ENCODE measurements around the gene PRDM2. TPM values are rescaled to one million over a fixed set of nuclear protein-coding genes. Genes with fewer than 3 reads are reported as not detected.

The PRDM2 gene
- total RNA-seq, 1 experiment from 2014 or later: 3.8 TPM

DNA sequence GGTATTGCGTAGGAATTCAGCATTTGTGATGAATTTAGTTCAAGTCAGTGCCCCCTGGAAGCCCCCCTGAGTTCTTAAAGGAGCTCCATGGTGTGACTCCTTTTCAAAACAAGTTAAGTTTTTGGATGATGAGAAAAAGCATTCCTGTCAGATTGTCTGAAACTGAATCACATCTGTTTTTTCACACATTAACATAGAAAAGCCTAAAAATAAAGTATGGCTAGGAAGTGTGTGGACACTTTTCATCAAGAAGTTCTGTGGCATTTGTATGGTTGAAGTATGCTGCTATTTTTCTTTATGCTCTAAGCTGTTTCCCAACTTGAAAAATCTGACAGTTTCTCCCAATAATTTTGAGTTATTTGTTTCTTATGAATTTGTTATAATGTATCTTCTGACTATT is 33.7 kb downstream of the PRDM2 start:
- no peak for DNase-seq (ENCODE audit: low read depth)

DNA sequence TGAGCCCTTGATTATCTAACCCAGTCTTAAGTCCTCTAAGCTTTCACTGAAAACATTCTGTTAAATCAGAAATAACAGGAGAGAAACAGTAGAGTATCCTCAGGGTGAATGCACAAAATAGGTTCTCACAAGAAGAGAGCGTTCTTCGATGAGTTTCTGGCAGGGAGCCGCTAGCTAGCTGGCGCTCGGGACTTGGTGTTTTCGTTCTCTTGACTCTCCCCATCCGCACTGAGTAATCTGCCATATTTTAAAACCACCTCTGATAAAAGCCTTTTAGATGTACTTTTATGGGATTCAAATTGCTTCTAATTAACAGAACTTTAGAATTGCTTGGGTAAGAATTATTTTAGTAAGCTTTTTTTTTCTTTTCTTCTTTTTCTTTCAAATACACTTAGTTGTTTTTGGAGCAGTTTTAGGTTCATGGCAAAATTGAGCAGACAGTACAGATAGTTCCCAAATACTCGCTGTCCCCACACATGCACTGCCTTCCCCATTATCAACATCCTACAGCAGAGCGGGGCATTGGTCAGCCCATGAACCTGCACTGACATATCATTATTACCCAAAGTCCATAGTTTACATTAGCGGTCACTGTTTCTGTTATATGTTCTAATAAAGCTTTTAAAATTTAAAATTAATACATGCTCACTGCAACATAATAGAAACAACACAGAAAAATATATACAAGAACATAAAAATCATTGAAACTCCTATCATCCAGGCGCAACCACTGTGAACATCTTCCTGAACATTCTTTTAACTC is 35.4 kb downstream of the PRDM2 start:
- no peak for DNase-seq (ENCODE audit: low read depth)

GRCh38 chr1:13737398-13737797 is 37.4 kb downstream of the PRDM2 start:
- no peak for DNase-seq (ENCODE audit: low read depth)

DNA sequence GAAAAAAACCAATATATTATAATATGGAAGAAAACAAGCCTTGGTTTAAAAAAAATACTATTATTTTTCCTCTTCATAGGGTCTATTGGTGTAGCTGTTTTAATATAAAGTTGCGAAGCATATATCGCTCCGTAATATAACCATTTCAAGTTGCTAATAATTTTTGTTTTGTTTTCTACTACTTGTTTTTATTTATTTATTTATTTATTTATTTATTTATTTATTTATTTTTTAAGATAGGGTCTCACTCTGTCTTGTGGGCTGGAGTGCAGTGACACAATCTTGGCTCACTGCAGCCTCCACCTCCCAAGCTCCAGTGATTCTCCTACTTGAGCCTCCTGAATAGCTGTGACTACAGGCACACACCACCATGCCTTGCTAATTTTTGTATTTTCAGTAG is 46.4 kb downstream of the PRDM2 start:
- no peak for DNase-seq (ENCODE audit: low read depth)

- DNase-seq (ENCODE audit: low read depth): peak; percentile 93
Measured at GRCh38 chr1:13748610-13749505, 48.9 kb downstream of the PRDM2 start.

DNA sequence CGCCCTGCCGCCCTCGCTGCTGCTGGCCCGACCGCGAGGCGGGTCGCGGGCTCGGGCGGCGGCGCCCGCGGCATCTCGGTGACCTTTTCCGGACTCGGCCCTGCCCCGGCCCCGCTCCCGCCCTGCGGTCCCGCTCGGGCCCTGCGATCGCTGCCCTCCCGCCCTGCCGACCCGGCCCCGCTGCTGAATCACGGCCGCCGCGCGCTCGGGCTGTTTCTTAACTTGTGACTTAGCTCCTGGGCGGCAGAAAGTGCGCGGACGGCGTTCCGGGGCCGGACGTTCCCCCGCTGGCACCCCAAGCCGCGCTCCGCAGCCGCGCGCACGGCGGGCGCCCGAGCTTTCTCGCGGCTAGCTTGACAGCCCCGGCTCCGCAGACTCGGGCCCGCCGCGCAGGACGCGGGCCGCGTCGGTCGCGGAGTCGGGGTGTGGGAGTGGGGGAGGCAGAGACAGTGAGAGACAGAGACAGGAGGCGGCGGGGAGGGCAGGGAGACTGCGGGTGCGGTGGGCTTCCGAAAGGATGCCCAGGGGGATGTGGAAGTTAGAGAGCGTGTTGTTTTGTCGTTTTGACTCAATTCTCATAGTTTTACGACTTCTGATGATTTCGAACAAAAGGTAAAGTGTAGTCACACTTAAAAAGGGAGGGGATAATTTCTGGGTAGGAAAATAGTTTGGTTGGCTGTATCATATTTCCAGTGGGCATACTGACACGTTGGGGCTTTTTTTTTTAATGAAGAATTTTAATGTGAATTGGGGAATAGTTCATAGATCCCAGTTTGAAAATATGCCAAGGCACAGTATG is 49.8 kb downstream of the PRDM2 start:
- peak; percentile 19 for DNase-seq (ENCODE audit: low read depth)

- DNase-seq (ENCODE audit: low read depth): no peak
Measured at GRCh38 chr1:13751458-13751871, 51.5 kb downstream of the PRDM2 start.

DNA sequence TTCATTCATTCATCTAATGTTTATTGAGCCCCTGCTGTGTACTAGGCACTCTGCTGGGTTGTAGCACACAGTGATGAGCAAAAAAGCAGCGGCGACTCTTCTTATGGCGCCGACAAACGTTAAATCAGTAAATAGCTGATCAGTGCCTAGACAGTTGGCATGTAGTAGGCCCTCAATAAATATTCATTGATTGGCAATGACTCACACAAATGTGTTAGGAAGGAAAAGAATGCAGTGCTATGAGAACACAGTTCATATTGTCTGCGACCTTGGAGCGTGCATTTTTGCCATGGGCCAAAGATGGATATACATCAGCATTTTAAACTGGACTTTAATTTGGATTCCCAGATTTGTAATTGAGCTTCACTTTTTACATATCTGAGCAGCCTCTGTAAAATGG is 52.0 kb downstream of the PRDM2 start:
- no peak for DNase-seq (ENCODE audit: low read depth)

- no peak for DNase-seq (ENCODE audit: low read depth)
Measured at GRCh38 chr1:13752852-13753251, 52.9 kb downstream of the PRDM2 start.

DNA sequence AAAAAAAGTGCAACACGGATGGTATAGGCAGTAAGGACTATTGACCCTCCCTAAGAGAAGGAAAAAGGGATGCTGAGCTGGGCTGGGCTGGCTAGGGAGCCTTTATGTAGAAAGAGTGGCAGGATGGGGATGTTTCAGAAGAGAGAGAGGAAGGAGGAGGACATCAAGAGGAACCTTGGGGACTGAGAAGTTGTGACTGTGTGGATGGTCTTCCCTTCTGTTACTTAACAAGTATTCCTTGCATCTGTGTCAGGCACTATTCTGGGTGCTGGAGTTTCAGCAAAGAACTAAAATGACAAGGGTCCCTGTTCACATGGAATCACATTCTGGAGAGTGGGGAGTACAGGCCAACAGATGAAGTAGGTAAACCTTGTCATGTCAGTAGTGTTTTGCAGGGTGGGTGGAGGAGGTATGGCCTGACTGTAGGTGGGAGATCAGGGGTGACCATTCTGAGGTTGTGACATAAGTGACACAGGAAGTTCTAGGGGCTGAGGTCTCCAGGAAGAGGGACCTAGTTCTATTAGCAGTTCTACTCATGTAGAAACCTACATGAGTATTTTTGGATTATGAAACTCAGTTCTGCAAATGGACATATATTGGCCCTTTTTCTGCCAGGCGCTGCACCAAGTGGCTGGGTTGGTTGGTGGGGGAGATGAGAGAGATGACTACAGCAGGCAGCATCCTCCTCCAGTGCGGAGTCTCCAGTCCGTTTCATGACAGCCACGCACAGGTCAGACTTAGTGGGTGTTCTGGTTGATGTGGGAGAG is 53.8 kb downstream of the PRDM2 start:
- no peak for DNase-seq (ENCODE audit: low read depth)

- peak; percentile 9 for DNase-seq (ENCODE audit: low read depth)
Measured at GRCh38 chr1:13754510-13755103, 54.6 kb downstream of the PRDM2 start.

DNA sequence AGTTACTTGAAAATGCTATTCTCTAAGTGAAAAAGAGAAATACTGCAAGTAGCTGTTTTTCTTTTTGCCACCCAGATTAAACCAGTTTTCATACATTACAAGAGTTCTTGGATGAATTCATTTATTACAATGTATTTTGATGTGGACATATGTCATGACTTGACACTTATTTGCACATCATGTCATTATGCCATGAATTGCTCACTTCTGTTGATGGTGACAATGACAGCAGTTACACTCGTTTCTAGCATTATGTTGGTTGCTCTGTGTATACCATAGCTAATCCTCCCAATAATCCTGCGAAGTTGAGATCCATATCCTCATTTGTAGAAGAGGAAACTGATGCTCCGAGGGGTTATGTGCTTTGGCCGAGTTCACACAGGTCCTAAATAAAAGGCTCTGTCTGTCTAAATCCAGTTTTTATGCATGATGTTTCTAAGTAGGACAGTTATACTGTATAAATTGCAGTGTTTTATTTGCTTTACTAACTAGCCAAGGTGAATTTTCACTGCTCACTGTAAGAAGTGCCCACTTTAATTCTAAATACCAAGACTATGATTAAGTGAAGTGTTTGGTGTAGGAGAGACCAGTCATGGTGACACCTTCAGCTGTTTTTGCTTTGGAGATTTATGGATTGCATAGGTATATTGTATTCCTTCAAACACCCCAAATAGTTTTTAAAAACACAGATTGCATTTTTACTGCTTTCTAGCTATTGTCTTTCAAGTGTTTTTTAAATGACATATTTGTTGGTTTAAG is 56.7 kb downstream of the PRDM2 start:
- no peak for DNase-seq (ENCODE audit: low read depth)

DNA sequence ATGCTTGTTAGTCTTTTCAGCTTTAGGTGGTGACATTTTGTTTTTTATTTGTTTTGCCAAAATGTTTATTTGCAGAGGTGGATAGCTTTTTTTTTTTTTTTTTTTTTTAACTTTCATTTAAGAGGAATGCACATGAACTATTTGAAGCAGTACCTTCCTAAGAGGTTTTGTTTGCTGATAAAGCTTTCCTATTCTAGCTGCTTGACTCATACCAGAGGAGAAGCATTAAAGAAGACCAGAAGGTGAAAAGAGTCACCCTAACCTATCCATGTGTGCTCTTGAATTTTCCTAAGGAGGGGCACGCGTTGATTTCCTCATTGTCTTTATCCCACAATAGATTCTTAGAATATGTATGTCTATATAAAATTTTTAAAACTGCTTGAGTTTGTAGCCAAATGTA is 57.7 kb downstream of the PRDM2 start:
- DNase-seq (ENCODE audit: low read depth): no peak

- no peak for DNase-seq (ENCODE audit: low read depth)
Measured at GRCh38 chr1:13759072-13759471, 59.1 kb downstream of the PRDM2 start.

- DNase-seq (ENCODE audit: low read depth): no peak
Measured at GRCh38 chr1:13760340-13760739, 60.4 kb downstream of the PRDM2 start.

GRCh38 chr1:13760921-13761320 is 60.9 kb downstream of the PRDM2 start:
- no peak for DNase-seq (ENCODE audit: low read depth)

- no peak for DNase-seq (ENCODE audit: low read depth)
Measured at GRCh38 chr1:13761883-13762282, 61.9 kb downstream of the PRDM2 start.

- no peak for DNase-seq (ENCODE audit: low read depth)
Measured at GRCh38 chr1:13762642-13763041, 62.7 kb downstream of the PRDM2 start.

- no peak for DNase-seq (ENCODE audit: low read depth)
Measured at GRCh38 chr1:13763222-13763621, 63.2 kb downstream of the PRDM2 start.

- DNase-seq (ENCODE audit: low read depth): no peak
Measured at GRCh38 chr1:13763991-13764390, 64.0 kb downstream of the PRDM2 start.
